Kidney epithelial cell (primary cell): ENCODE measurements around the gene SLC66A1. TPM values are rescaled to one million over a fixed set of nuclear protein-coding genes. Genes with fewer than 3 reads are reported as not detected.

ENCODE experiments used
- DNase-seq: peaks from one replicate; pipeline ENCODE4 v3.0.0-alpha.2; 2010; ENCODE audit warnings: low read depth
- H3K27me3 ChIP-seq: 2 replicates; pipeline ENCODE4 v1.6.0; 2011; ENCODE audit warnings: low read length; ENCODE audit not compliant: control insufficient read depth, insufficient read depth
- H3K36me3 ChIP-seq: 2 replicates; pipeline ENCODE4 v1.5.1; 2011; ENCODE audit warnings: low read length; ENCODE audit not compliant: control insufficient read depth, insufficient read depth
- H3K4me3 ChIP-seq: 2 replicates; pipeline ENCODE4 v1.5.1; 2011; ENCODE audit warnings: low read depth, mild to moderate bottlenecking, control low read depth, low read length
- CTCF ChIP-seq: IDR thresholded peaks from 2 replicates; pipeline ENCODE4 v1.5.1; 2011; ENCODE audit warnings: mild to moderate bottlenecking, moderate library complexity, low read length, control low read depth, inconsistent platforms; ENCODE audit not compliant: insufficient read depth, poor library complexity, severe bottlenecking
- total RNA-seq: library from RNA; depleted of rRNA; stranded (reverse); fragments of >200 nt; gene quantifications from 2 replicates; pipeline ENCODE4 v1.2.3, GENCODE V29; 2015

Gene SLC66A1
- total RNA-seq, 1 donor from 2014 or later, result 50.6 TPM

DNA sequence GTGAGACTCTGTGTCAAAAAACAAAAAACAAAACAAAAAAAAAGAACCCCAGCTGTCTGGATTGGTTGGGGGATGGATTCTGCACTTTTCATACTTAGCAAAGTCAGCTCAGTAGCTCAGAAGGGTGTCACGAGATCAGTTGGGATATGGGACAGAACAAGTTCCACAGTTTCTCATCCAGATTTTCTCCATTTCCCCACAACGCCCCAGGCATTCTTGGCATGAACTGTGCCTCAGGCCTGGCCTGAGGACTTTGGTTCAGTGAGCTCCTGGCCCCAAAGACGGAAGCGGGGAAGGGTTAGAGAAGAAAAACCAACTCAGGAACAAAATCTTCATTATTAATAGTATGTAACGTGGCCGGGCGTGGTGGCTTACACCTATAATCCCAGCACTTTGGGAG lies 2.1 kb upstream of the SLC66A1 start:
- Histone ChIP-seq H3K4me3 (no peak overlapping the region), H3K36me3 (peaks cover 3% of the 10 kb centered on the region), H3K27me3 (no peaks in the 10 kb centered on the region)
- no peak for TF ChIP-seq CTCF
- no peak for DNase-seq

DNA sequence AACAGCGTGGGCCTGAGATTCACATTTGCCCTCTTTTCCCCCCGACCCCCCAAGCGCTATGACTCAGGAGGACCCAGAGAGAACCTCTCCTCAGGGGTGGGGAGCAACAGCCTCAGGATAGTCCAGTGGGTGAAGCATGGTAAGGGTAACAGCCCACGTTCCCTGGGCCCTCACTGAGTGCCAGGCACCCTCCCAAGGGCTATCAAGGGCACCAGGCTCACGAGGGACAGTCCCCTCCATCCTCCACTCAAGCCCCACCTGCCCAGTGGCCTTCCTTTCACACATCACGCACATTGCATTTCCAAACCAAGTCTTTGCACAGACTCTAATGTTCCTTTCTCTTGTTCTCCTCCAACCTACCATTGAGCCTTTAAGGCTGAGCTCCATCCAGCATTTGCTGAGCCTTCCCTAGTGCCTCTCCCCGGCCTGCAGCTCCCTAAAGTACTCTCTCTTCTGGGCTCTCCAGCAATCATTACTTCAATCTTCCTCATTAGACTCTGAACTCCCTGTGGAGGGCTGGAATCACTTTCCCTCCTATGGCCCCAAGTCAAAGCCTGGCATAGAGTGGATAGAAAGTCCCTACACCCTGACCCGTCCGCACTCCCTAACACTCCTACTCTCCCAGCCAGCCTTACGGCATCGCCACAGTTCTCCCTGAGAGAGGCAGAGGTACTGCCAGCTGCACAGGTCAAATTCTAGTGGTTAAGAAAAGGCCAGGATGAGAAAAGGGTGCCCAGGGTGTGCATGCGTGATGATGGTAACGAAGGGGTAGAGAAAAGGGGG lies 1.2 kb upstream of the SLC66A1 start:
- peak overlapping the region; percentile 57 for H3K4me3 ChIP-seq
- TF ChIP-seq CTCF, result no peak
- H3K36me3 ChIP-seq, result peaks cover 3% of the 10 kb centered on the region
- no peaks in the 10 kb centered on the region for H3K27me3 ChIP-seq
- no peak for DNase-seq

DNA sequence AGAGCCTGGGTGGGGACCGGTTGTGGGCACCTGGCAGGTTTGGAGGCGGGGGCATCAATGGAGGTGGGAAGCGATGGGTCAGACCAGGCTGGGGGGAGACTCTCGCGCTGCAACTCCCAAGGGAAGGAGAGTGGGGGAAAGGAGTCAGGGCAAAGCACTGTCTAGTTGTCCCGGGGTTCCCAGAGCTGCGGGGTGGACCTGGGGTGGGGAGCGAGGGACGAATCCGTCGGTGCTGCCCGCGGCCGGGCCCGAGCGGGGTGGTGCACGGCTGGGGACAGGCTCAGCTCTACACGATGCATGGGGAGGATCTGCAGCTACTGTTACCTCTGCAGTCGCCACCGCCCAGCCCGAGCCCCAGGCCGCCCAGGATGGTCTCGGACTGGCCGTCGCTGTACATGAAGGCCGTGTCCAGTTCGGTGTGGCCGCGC lies 609 bp upstream of the SLC66A1 start:
- Histone ChIP-seq H3K36me3 (peaks cover 3% of the 10 kb centered on the region), H3K4me3 (peak overlapping the region; percentile 57), H3K27me3 (no peaks in the 10 kb centered on the region)
- no peak for DNase-seq
- no peak for TF ChIP-seq CTCF

DNA sequence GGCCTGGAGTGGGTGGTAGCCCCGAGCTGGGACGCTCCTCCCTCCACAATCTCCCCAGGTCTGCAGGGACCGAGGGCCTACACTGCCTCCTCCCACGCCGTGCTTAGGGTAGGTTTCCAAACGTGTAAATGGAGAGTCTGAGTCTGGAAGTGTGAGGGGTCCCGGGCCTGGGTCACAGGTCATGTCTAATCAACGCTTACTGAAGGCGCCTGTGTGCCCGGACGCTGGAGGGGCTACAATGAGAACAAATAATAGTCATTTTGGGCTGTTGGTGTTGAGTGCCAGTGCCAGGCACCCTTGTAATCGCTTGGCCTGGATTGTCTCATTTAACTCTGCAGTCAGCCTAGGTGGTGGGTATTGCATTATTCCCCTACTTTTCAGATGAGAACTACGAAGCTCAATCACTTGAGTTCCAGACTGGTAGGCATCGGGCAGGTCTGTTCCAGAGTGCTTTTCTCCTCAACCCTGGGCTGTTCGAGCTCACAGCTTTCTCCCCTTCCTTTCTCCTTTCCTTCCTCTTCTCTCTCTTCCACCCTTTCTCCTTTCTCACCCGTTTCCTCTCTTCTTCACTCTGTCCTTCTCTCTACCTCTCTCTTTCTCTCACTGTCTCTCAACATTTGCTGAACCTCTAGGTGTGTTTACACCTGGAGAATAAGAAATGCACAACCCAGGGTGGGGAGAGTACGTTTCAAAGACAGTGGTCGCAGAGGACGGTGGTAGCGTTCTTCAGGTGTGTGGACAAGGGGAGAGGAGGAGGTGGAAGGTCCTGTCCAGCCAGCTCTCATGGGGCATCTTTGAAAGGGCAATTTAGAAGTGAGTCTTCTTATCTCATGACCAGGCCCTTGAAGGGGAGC lies 883 bp downstream of the SLC66A1 start:
- Histone ChIP-seq H3K4me3 (peak overlapping the region; percentile 79), H3K27me3 (no peaks in the 10 kb centered on the region), H3K36me3 (no peaks in the 10 kb centered on the region)
- no peak for DNase-seq
- TF ChIP-seq CTCF, result no peak

DNA sequence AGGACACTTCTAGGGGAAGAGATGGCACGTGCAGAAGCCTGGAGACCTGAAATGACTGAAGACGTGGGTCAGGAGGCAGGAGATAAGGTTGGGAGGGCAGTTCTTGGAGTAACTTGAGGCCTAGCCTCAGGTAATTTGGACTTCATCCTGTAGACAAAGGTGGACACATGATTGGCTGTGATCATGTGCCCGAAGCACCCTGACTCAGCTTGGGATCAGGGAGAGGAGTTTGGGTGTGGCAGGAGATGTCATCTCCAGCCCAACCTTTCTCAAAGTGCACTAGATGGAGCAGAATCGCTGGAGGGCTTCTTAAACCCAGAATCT lies 1.5 kb downstream of the SLC66A1 start:
- H3K4me3 ChIP-seq, result no peak overlapping the region
- DNase-seq, result no peak
- no peaks in the 10 kb centered on the region for H3K36me3 ChIP-seq
- H3K27me3 ChIP-seq, result no peaks in the 10 kb centered on the region
- no peak for TF ChIP-seq CTCF
